GM19395 (cell line): ENCODE measurements around the gene C15orf39.
"Not testable (repeated sequence)": the region's sequence is repeated elsewhere in the genome, so short reads cannot be mapped to it uniquely, and the experiment has no call there.

ENCODE experiments used
- ATAC-seq: cut with Tn5 transposase; IDR thresholded peaks from one replicate; pipeline ENCODE4 v1.9.1; 2021; ENCODE audit warnings: mild to moderate bottlenecking, moderate library complexity; ENCODE audit not compliant: unreplicated experiment

The C15orf39 gene

DNA sequence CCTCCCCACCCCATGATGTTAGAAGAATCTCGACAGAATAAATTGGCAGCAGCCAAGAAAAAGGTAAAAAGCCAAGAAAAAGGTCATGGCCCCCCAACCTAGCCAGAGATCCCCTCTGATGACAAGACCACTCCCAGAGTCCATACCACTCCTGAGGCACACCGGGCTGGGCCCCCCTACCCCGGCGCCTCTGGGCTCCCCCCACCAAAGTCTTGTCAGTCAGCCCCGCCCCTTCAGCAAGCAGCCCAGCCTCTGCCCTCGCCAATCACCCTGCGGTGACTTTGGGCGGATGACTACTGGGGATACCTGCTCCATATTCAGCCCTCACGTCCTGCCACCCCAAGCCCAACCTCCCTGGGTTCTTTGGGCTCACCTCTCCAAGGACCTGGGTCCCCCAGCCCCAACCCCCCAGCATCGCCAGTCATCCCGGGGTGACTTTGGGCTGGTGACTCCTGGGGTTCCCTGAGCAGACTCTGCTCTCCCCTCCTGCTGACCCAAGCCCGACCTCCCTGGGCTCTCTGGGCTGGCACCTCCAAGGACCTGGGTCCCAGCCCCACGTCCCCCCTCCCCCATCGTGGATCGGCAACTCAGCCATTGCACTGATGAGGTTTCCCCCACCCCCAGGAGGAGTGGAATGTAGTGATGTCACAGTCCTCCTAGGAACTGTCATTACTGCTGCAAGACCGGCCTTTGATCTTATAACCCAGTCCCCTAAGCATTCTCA is 57.1 kb downstream of the C15orf39 start:
- not testable (repeated sequence) for ATAC-seq

DNA sequence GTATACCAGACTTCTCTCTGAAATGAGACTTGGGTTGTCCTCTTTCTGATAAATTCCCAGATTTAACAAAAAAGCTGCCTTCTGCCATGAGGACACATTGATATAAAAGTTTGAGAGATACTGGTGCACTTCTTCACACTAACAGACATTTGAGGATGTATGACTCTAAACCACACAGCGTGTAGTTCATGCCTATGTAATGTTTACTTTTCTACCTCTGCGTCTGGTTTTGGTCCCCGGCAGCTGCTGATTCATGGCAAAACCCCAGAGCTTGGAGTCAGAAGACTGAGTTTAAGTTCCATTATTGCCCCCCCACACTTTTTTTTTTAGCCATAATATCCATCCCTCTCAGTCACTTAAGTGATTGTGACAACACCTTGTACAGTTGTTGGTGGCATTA is 58.2 kb downstream of the C15orf39 start:
- not testable (repeated sequence) for ATAC-seq
